ENCODE data around the gene ACADSB. TPM values are rescaled to one million over a fixed set of nuclear protein-coding genes. Genes with fewer than 3 reads are reported as not detected.

Gene ACADSB
- total and polyA plus RNA-seq, 2 donors from 2014 or later = 26.6 to 48.5 TPM

DNA sequence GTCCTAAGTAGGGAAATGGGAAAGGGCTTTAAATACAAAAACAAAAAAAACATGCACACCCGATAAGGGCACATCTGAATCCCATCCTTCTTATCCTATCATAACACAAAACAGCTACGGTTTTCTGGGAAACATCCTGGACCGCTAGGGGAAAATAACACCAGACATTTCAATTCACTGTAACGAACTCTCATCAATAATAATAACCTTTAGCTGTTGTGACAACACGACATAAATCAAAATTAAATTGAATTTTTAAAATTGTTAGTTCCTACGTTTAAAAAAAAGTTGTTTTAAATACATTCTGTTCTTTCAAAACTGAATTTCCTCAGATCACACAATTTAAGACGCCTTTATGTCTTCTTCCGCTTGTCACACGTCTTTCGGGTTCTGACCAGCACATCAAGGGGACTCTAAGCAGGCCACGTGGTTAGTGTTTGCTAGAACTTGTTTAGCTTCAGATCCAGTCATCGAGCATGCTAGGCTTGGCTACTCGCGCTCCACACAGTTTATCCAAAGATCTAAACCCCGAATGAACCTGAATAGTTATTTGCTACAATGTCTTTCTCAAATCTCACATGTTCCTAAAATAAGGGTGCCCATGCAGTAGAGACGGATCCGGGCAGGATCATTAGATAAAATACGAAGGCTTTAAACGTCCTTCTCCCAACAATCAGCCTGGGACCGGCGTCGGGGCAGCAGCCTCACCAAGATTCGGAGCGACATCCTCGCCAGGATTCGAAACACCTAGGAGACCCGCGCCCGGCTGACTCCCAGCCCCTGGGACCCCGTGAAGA is 1.1 kb upstream of the ACADSB start:
- Histone ChIP-seq H3K36me3 (ENCODE audit: control insufficient read depth in 2 of 3, insufficient read depth in 3 of 3, low read length in 3 of 3) (no peaks in the 10 kb centered on the region), H3K4me1 (ENCODE audit: control insufficient read depth in 2 of 3, insufficient read depth in 2 of 3, low read depth in 1 of 3, low read length in 3 of 3) (peaks cover 0 to 8% (median 0%) of the 10 kb centered on the region in 3 donors), H3K4me3 (ENCODE audit: low read length in 3 of 3) (peak overlapping the region; percentile 66 to 93 (median 88)), H3K27me3 (ENCODE audit: control insufficient read depth, insufficient read depth, low read length) (no peaks in the 10 kb centered on the region), H3K27ac (ENCODE audit: low read depth in 2 of 2, low read length in 2 of 2) (peak overlapping the region; percentile 83 to 91), H3K9ac (ENCODE audit: low read length in 3 of 3) (peak overlapping the region; percentile 52 to 92 (median 71)), H3K9me3 (ENCODE audit: control insufficient read depth in 2 of 3, insufficient read depth in 1 of 3, low read length in 3 of 3) (no peaks in the 10 kb centered on the region)
- FAIRE-seq (no peak), DNase-seq (peak in 4 of 5 donors; percentile 37 to 79 (median 60))
- intact Hi-C loops (cut with DNase I) = no loop called here
- TF ChIP-seq, protein P1, sequence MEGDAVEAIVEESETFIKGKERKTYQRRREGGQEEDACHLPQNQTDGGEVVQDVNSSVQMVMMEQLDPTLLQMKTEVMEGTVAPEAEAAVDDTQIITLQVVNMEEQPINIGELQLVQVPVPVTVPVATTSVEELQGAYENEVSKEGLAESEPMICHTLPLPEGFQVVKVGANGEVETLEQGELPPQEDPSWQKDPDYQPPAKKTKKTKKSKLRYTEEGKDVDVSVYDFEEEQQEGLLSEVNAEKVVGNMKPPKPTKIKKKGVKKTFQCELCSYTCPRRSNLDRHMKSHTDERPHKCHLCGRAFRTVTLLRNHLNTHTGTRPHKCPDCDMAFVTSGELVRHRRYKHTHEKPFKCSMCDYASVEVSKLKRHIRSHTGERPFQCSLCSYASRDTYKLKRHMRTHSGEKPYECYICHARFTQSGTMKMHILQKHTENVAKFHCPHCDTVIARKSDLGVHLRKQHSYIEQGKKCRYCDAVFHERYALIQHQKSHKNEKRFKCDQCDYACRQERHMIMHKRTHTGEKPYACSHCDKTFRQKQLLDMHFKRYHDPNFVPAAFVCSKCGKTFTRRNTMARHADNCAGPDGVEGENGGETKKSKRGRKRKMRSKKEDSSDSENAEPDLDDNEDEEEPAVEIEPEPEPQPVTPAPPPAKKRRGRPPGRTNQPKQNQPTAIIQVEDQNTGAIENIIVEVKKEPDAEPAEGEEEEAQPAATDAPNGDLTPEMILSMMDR (IDR thresholded peaks at IDR 0.05; ENCODE audit: borderline replicate concordance, extremely low read depth, insufficient read depth) = no peak

DNA sequence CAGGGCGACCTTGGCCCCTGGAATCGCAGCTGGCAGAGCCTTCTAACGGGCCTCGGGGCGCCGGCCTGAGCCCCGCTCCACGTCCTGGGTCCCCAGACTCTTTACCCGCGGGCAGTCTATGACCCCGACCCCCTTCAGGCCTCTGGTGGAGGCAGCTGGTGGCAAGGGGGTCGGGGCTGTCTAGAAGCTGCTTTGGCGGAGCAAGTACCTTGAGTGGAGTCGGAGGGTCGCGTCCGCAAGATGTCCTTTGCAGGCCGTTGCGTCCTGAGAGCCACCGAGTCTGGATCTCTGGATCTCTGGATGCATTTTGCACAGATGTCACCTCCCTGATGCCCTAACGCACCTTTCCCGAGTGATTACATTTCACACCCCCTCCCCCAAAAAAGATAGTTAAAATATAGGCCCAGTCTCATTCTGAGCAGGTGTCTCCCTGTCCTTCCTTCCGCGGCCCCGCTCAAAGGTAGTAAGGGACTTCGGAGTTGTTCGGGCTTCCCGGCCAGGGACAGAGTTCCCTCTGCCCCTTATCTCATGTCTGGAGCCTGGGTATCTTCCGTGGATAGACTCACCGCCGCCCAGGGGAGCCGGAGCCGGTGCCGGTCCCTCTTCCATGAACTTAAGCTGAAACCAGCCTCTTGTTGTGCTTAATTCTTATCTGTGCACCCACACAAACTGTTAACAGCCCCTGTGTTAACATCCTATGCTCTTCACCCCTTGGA is 457 bp downstream of the ACADSB start:
- Histone ChIP-seq H3K36me3 (ENCODE audit: control insufficient read depth in 2 of 3, insufficient read depth in 3 of 3, low read length in 3 of 3) (no peaks in the 10 kb centered on the region), H3K27ac (ENCODE audit: low read depth in 2 of 2, low read length in 2 of 2) (peak overlapping the region in 1 of 2 donors; percentile 55), H3K27me3 (ENCODE audit: control insufficient read depth, insufficient read depth, low read length) (no peaks in the 10 kb centered on the region), H3K9me3 (ENCODE audit: control insufficient read depth in 2 of 3, insufficient read depth in 1 of 3, low read length in 3 of 3) (no peaks in the 10 kb centered on the region), H3K4me3 (ENCODE audit: low read length in 3 of 3) (peak overlapping the region; percentile 76 to 88 (median 82)), H3K4me1 (ENCODE audit: control insufficient read depth in 2 of 3, insufficient read depth in 2 of 3, low read depth in 1 of 3, low read length in 3 of 3) (peaks cover 0 to 8% (median 0%) of the 10 kb centered on the region in 3 donors), H3K9ac (ENCODE audit: low read length in 3 of 3) (peak overlapping the region; percentile 21 to 79 (median 63))
- TF ChIP-seq, protein P1 (IDR thresholded peaks at IDR 0.05; ENCODE audit: borderline replicate concordance, extremely low read depth, insufficient read depth) = no peak
- FAIRE-seq = no peak
- intact Hi-C loops (cut with DNase I) = no loop called here
- DNase-seq = peak in 4 of 5 donors; percentile 18 to 76 (median 42)

DNA sequence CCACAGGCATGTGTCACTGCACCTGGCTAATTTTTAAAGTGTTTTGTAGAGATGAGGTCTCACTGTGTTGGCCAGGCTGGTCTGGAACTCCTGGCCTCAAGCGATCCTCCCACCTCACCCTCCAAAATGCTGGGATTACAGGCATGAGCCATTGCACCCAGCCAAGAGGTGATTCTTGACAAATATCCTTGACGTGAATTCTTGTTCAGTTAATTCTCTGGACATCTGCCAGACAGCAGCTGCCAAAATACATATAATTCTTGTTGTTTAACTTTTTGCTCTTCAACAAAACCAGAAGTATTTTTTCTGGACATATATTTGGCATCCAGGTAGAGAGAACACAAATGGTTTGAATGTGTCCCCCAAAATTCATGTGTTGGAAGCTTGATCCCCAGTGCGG is 3.2 kb downstream of the ACADSB start:
- intact Hi-C loops (cut with DNase I) = no loop called here
- DNase-seq = no peak

More for the DNA sequence above, 3.2 kb downstream of the ACADSB start:
- Histone ChIP-seq H3K4me1 (ENCODE audit: control insufficient read depth in 2 of 3, insufficient read depth in 2 of 3, low read depth in 1 of 3, low read length in 3 of 3) (peaks cover 0 to 3% (median 0%) of the 10 kb centered on the region in 3 donors), H3K36me3 (ENCODE audit: control insufficient read depth in 2 of 3, insufficient read depth in 3 of 3, low read length in 3 of 3) (no peaks in the 10 kb centered on the region), H3K27me3 (ENCODE audit: control insufficient read depth, insufficient read depth, low read length) (no peaks in the 10 kb centered on the region), H3K4me3 (ENCODE audit: low read length in 3 of 3) (no peak overlapping the region), H3K9me3 (ENCODE audit: control insufficient read depth in 2 of 3, insufficient read depth in 1 of 3, low read length in 3 of 3) (no peaks in the 10 kb centered on the region), H3K9ac (ENCODE audit: low read length in 3 of 3) (no peak overlapping the region), H3K27ac (ENCODE audit: low read depth in 2 of 2, low read length in 2 of 2) (no peak overlapping the region)
- no peak for FAIRE-seq
- TF ChIP-seq, protein P1 (IDR thresholded peaks at IDR 0.05; ENCODE audit: borderline replicate concordance, extremely low read depth, insufficient read depth) = no peak
